HG02943 (cell line): ENCODE measurements around the gene B3GALT4.
"Not testable (repeated sequence)": the region's sequence is repeated elsewhere in the genome, so short reads cannot be mapped to it uniquely, and the experiment has no call there.

Source experiments
- ATAC-seq: cut with Tn5 transposase; IDR thresholded peaks from one replicate; pipeline ENCODE4 v1.9.1; 2021; ENCODE audit warnings: mild to moderate bottlenecking, low read depth, moderate library complexity; ENCODE audit not compliant: unreplicated experiment

Gene B3GALT4

GRCh38 chr6:33276864-33277662 is at the start of gene B3GALT4:
TSS of gene B3GALT4 (plus strand) at chr6:33277123. CDS start at chr6:33277420, 297 bp downstream.
- no peak for ATAC-seq

- no peak for ATAC-seq
Observed at GRCh38 chr6:33235221-33235634, 41.7 kb upstream of the B3GALT4 start.

GRCh38 chr6:33236328-33236727 is 40.6 kb upstream of the B3GALT4 start:
- ATAC-seq, result no peak

- no peak for ATAC-seq
Observed at GRCh38 chr6:33236852-33237251, 40.1 kb upstream of the B3GALT4 start.

GRCh38 chr6:33237741-33238140 is 39.2 kb upstream of the B3GALT4 start:
- ATAC-seq, result no peak

GRCh38 chr6:33241968-33242367 is 35.0 kb upstream of the B3GALT4 start:
- no peak for ATAC-seq

GRCh38 chr6:33243476-33243875 is 33.4 kb upstream of the B3GALT4 start:
- no peak for ATAC-seq

GRCh38 chr6:33247977-33248642 is 28.8 kb upstream of the B3GALT4 start:
- ATAC-seq, result peak; percentile 41

GRCh38 chr6:33248643-33248931 is 28.3 kb upstream of the B3GALT4 start:
- no peak for ATAC-seq

GRCh38 chr6:33248932-33249731 is 27.8 kb upstream of the B3GALT4 start:
- ATAC-seq, result peak; percentile 80

- no peak for ATAC-seq
Observed at GRCh38 chr6:33249732-33250630, 26.9 kb upstream of the B3GALT4 start.

GRCh38 chr6:33250731-33251130 is 26.2 kb upstream of the B3GALT4 start:
- no peak for ATAC-seq

- no peak for ATAC-seq
Observed at GRCh38 chr6:33251395-33252012, 25.4 kb upstream of the B3GALT4 start.

GRCh38 chr6:33252759-33253158 is 24.2 kb upstream of the B3GALT4 start:
- ATAC-seq, result no peak

GRCh38 chr6:33254591-33254990 is 22.3 kb upstream of the B3GALT4 start:
- ATAC-seq, result no peak

- no peak for ATAC-seq
Observed at GRCh38 chr6:33259032-33259431, 17.9 kb upstream of the B3GALT4 start.

- ATAC-seq, result not testable (repeated sequence)
Observed at GRCh38 chr6:33262490-33262889, 14.4 kb upstream of the B3GALT4 start.

GRCh38 chr6:33264015-33264414 is 12.9 kb upstream of the B3GALT4 start:
- ATAC-seq, result no peak

GRCh38 chr6:33271117-33271467 is 5.8 kb upstream of the B3GALT4 start:
- peak; percentile 22 for ATAC-seq
